ENCODE data around the gene SPINDOC. TPM values are rescaled to one million over a fixed set of nuclear protein-coding genes. Genes with fewer than 3 reads are reported as not detected.
"Not testable (repeated sequence)": the region's sequence is repeated elsewhere in the genome, so short reads cannot be mapped to it uniquely, and the experiment has no call there.

Gene SPINDOC
- total RNA-seq, 3 donors from 2014 or later: 5.8 to 22.3 (median 7.0) TPM

- no peak for TF ChIP-seq CTCF (IDR thresholded peaks at IDR 0.05)
- ATAC-seq (peak; percentile 30), DNase-seq (peak; percentile 21 to 62 (median 60))
- Histone ChIP-seq H3K4me3 (peak overlapping the region; percentile 38), H3K36me3 (ENCODE audit: low read depth) (no peaks in the 10 kb centered on the region), H3K4me1 (ENCODE audit: low read depth) (peaks cover 32% of the 10 kb centered on the region), H3K9me3 (no peaks in the 10 kb centered on the region)
- intact Hi-C loops (cut with DNase I, micrococcal nuclease): no loop called here
These were observed 44.1 kb upstream of the SPINDOC start for GRCh38 chr11:63769042-63769713.

- DNase-seq: peak in 2 of 3 donors; percentile 16 to 26
These were observed 43.4 kb upstream of the SPINDOC start for GRCh38 chr11:63769714-63770455.

GRCh38 chr11:63770763-63771162 lies 42.5 kb upstream of the SPINDOC start:
- intact Hi-C loops (cut with DNase I, micrococcal nuclease): no loop called here
- no peak for TF ChIP-seq CTCF (IDR thresholded peaks at IDR 0.05)
- Histone ChIP-seq H3K9me3 (no peaks in the 10 kb centered on the region), H3K4me1 (ENCODE audit: low read depth) (peaks cover 22% of the 10 kb centered on the region), H3K36me3 (ENCODE audit: low read depth) (no peaks in the 10 kb centered on the region), H3K4me3 (no peak overlapping the region)
- ATAC-seq (no peak), DNase-seq (no peak)

More at GRCh38 chr11:63769714-63770455, 43.4 kb upstream of the SPINDOC start:
- H3K9me3 ChIP-seq: no peaks in the 10 kb centered on the region
- ATAC-seq: no peak
- no peaks in the 10 kb centered on the region for H3K36me3 ChIP-seq (ENCODE audit: low read depth)
- no peak for TF ChIP-seq CTCF (IDR thresholded peaks at IDR 0.05)
- peaks cover 27% of the 10 kb centered on the region for H3K4me1 ChIP-seq (ENCODE audit: low read depth)
- intact Hi-C loops (cut with DNase I, micrococcal nuclease): no loop called here
- no peak overlapping the region for H3K4me3 ChIP-seq

- intact Hi-C loops (cut with DNase I, micrococcal nuclease); ATAC-seq; DNase-seq; H3K36me3 ChIP-seq (ENCODE audit: low read depth); H3K4me3 ChIP-seq; H3K9me3 ChIP-seq: not testable (repeated sequence)
- H3K4me1 ChIP-seq (ENCODE audit: low read depth): peaks cover 13% of the 10 kb centered on the region
These were observed 41.4 kb upstream of the SPINDOC start for GRCh38 chr11:63771741-63772318.

- Histone ChIP-seq H3K36me3 (ENCODE audit: low read depth) (no peaks in the 10 kb centered on the region), H3K4me3 (no peak overlapping the region), H3K4me1 (ENCODE audit: low read depth) (no peaks in the 10 kb centered on the region), H3K9me3 (no peaks in the 10 kb centered on the region)
- no peak for TF ChIP-seq CTCF (IDR thresholded peaks at IDR 0.05)
- no peak for DNase-seq
- intact Hi-C loops (cut with DNase I, micrococcal nuclease): no loop called here
- no peak for ATAC-seq
These were observed 38.1 kb upstream of the SPINDOC start for GRCh38 chr11:63775191-63775590.

- DNase-seq (no peak), ATAC-seq (no peak)
- Histone ChIP-seq H3K4me3 (no peak overlapping the region), H3K36me3 (ENCODE audit: low read depth) (no peaks in the 10 kb centered on the region), H3K4me1 (ENCODE audit: low read depth) (no peaks in the 10 kb centered on the region), H3K9me3 (no peaks in the 10 kb centered on the region)
- intact Hi-C loops (cut with DNase I, micrococcal nuclease): no loop called here
- TF ChIP-seq CTCF (IDR thresholded peaks at IDR 0.05): no peak
These were observed 34.2 kb upstream of the SPINDOC start for GRCh38 chr11:63779039-63779438.

All from mucosa of descending colon (tissue), 3 donors.